GM12875 (cell line): ENCODE measurements around the gene CLSTN2.

Experiments used
- H3K4me3 ChIP-seq: one replicate; pipeline ENCODE4 v1.5.1; 2011; ENCODE audit warnings: low read depth, low read length, control low read depth
- CTCF ChIP-seq: IDR thresholded peaks from 2 replicates; pipeline ENCODE4 v1.5.1; 2011; ENCODE audit warnings: low read depth, mild to moderate bottlenecking, control low read depth, inconsistent platforms, low read length, moderate library complexity, borderline replicate concordance; ENCODE audit not compliant: insufficient read depth

The CLSTN2 gene

GRCh38 chr3:139897759-139898158 is 37.2 kb upstream of the CLSTN2 start:
- TF ChIP-seq CTCF = no peak
- H3K4me3 ChIP-seq = no peak overlapping the region

- no peak for TF ChIP-seq CTCF
- no peak overlapping the region for H3K4me3 ChIP-seq
Measured at GRCh38 chr3:139906418-139906817, 28.6 kb upstream of the CLSTN2 start.

GRCh38 chr3:139909811-139910210 is 25.2 kb upstream of the CLSTN2 start:
- H3K4me3 ChIP-seq = no peak overlapping the region
- TF ChIP-seq CTCF = no peak

- H3K4me3 ChIP-seq = no peak overlapping the region
- TF ChIP-seq CTCF = no peak
Measured at GRCh38 chr3:139916271-139916670, 18.7 kb upstream of the CLSTN2 start.

GRCh38 chr3:139917226-139917785 is 17.7 kb upstream of the CLSTN2 start:
- H3K4me3 ChIP-seq = no peak overlapping the region
- no peak for TF ChIP-seq CTCF

- H3K4me3 ChIP-seq = no peak overlapping the region
- TF ChIP-seq CTCF = no peak
Measured at GRCh38 chr3:139928708-139929505, 6.1 kb upstream of the CLSTN2 start.

- TF ChIP-seq CTCF = no peak
- H3K4me3 ChIP-seq = no peak overlapping the region
Measured at GRCh38 chr3:139930211-139930610, 4.8 kb upstream of the CLSTN2 start.
